Lower leg skin (tissue), 4 donors: ENCODE measurements around the gene OBSCN. TPM values are rescaled to one million over a fixed set of nuclear protein-coding genes. Genes with fewer than 3 reads are reported as not detected.
A peak's percentile ranks its signal among the peaks of the same experiment; 100 is the strongest.

Experiments
- DNase-seq, 2 donors: peaks; one replicate each; pipeline ENCODE4 v3.0.0-alpha.2; 2019; ENCODE audit warnings: low spot score in 2 of 2
- H3K4me3 ChIP-seq: fragments of 200-600 bp; sonication (generic); 2 replicates; pipeline ENCODE4 v1.5.1; 2017; ENCODE audit warnings: mild to moderate bottlenecking, low read depth; ENCODE audit not compliant: poor library complexity, severe bottlenecking
- POLR2A ChIP-seq, 2 donors: fragments of 450-650 bp; IDR thresholded peaks; one replicate each; pipeline ENCODE4 v1.6.1; 2016 to 2017; ENCODE audit warnings: antibody characterized with exemption in 2 of 2, mild to moderate bottlenecking in 1 of 2, moderate library complexity in 1 of 2
- WGBS, 2 donors: methylation state at CpG; one replicate each; pipeline ENCODE4 v1.1.5; 2018; 5-methylcytosine and 5-hydroxymethylcytosine counted together
- intact Hi-C: fragments of 100-400 bp; cut with DNase I; formaldehyde crosslinking; loops from one replicate; pipeline ENCODE4 v1.15.0; 2023; ENCODE audit warnings: low total_unique reads
- total RNA-seq, 4 donors: library from RNA; depleted of rRNA; stranded (reverse); fragments of >200 nt; gene quantifications; one replicate each; pipeline ENCODE4 v1.1.0, GENCODE V29; 2016
- TF ChIP-seq, protein P1 (sequence below), 3 donors: fragments of 450-650 bp; IDR thresholded peaks; one replicate each; pipeline ENCODE4 v1.5.1; 2016; ENCODE audit warnings: antibody characterized with exemption in 3 of 3, mild to moderate bottlenecking in 3 of 3, moderate library complexity in 2 of 3

OBSCN gene
- total RNA-seq, 4 donors from 2014 or later = 7.4 to 39.2 (median 18.5) TPM

DNA sequence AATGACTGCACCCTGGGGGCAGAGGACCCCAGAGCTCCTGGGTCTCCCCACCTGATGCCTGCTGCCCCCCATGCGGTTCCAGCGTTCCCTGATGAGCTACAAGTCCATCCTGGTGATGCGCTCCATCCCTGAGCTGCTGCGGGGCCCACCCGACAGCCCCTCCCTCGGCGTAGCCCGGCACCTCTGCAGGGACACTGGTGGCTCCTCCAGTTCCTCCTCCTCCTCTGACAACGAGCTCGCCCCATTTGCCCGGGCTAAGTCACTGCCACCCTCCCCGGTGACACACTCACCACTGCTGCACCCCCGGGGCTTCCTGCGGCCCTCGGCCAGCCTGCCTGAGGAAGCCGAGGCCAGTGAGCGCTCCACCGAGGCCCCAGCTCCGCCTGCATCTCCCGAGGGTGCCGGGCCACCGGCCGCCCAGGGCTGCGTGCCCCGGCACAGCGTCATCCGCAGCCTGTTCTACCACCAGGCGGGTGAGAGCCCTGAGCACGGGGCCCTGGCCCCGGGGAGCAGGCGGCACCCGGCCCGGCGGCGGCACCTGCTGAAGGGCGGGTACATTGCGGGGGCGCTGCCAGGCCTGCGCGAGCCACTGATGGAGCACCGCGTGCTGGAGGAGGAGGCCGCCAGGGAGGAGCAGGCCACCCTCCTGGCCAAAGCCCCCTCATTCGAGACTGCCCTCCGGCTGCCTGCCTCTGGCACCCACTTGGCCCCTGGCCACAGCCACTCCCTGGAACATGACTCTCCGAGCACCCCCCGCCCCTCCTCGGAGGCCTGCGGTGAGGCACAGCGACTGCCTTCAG is 163.3 kb downstream of the OBSCN start:
- no peak overlapping the region for H3K4me3 ChIP-seq
- no peak for TF ChIP-seq POLR2A (IDR thresholded peaks at IDR 0.05)
- TF ChIP-seq, protein P1, sequence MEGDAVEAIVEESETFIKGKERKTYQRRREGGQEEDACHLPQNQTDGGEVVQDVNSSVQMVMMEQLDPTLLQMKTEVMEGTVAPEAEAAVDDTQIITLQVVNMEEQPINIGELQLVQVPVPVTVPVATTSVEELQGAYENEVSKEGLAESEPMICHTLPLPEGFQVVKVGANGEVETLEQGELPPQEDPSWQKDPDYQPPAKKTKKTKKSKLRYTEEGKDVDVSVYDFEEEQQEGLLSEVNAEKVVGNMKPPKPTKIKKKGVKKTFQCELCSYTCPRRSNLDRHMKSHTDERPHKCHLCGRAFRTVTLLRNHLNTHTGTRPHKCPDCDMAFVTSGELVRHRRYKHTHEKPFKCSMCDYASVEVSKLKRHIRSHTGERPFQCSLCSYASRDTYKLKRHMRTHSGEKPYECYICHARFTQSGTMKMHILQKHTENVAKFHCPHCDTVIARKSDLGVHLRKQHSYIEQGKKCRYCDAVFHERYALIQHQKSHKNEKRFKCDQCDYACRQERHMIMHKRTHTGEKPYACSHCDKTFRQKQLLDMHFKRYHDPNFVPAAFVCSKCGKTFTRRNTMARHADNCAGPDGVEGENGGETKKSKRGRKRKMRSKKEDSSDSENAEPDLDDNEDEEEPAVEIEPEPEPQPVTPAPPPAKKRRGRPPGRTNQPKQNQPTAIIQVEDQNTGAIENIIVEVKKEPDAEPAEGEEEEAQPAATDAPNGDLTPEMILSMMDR (IDR thresholded peaks at IDR 0.05) = no peak
- DNase-seq = peak in 1 of 2 donors; percentile 80
- WGBS, 2 donors = 61 to 69% methylated on average over 28 to 42 of the region's 50 CpGs
- intact Hi-C loops = no loop called here

DNA sequence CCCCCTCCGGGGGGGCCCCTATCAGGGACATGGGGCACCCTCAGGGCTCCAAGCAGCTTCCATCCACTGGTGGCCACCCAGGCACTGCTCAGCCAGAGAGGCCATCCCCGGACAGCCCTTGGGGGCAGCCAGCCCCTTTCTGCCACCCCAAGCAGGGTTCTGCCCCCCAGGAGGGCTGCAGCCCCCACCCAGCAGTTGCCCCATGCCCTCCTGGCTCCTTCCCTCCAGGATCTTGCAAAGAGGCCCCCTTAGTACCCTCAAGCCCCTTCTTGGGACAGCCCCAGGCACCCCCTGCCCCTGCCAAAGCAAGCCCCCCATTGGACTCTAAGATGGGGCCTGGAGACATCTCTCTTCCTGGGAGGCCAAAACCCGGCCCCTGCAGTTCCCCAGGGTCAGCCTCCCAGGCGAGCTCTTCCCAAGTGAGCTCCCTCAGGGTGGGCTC is 163.9 kb downstream of the OBSCN start:
- intact Hi-C loops = no loop called here
- DNase-seq = peak in 1 of 2 donors; percentile 84
- no peak overlapping the region for H3K4me3 ChIP-seq
- TF ChIP-seq, protein P1 (IDR thresholded peaks at IDR 0.05) = no peak
- no peak for TF ChIP-seq POLR2A (IDR thresholded peaks at IDR 0.05)
- WGBS, 2 donors = 60 to 86% methylated on average over 3 of the region's 4 CpGs

DNA sequence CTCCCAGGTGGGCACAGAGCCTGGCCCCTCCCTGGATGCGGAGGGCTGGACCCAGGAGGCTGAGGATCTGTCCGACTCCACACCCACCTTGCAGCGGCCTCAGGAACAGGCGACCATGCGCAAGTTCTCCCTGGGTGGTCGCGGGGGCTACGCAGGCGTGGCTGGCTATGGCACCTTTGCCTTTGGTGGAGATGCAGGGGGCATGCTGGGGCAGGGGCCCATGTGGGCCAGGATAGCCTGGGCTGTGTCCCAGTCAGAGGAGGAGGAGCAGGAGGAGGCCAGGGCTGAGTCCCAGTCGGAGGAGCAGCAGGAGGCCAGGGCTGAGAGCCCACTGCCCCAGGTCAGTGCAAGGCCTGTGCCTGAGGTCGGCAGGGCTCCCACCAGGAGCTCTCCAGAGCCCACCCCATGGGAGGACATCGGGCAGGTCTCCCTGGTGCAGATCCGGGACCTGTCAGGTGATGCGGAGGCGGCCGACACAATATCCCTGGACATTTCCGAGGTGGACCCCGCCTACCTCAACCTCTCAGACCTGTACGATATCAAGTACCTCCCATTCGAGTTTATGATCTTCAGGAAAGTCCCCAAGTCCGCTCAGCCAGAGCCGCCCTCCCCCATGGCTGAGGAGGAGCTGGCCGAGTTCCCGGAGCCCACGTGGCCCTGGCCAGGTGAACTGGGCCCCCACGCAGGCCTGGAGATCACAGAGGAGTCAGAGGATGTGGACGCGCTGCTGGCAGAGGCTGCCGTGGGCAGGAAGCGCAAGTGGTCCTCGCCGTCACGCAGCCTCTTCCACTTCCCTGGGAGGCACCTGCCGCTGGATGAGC is 164.5 kb downstream of the OBSCN start:
- no peak overlapping the region for H3K4me3 ChIP-seq
- DNase-seq = peak in 1 of 2 donors; percentile 80
- WGBS, 2 donors = 56 to 63% methylated on average over 25 to 32 of the region's 34 CpGs
- intact Hi-C loops = no loop called here
- TF ChIP-seq, protein P1 (IDR thresholded peaks at IDR 0.05) = no peak
- no peak for TF ChIP-seq POLR2A (IDR thresholded peaks at IDR 0.05)

DNA sequence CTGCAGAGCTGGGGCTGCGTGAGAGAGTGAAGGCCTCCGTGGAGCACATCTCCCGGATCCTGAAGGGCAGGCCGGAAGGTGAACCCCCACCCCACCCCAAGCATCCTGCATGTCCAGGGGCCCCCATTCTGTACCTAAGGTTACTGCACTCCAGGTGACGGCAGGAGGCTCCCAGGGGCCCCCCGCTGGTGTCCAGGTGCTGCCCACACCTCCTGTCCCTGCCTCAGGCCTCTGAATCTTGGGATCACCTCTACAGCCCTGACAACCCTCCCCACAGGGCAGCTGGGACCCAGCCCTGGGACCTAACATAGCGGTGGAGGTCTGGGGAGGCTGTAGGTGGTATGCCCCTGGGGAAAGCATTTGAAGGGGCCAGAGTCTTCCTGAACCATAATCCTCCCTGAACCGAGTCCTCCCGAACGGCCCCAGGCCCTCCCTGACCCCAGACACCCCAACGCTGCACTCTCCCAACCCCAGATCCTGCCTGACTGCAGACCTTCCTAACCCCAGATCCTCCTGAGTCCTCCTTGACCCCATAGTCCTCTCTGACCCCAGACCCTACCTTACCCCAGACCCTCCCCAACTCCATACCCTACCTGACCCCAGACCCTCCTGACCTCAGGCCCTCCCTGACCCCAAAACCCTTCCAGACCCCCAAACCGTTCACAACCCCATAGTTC is 165.3 kb downstream of the OBSCN start:
- TF ChIP-seq, protein P1 (IDR thresholded peaks at IDR 0.05) = no peak
- TF ChIP-seq POLR2A (IDR thresholded peaks at IDR 0.05) = no peak
- intact Hi-C loops = no loop called here
- DNase-seq = peak in 1 of 2 donors; percentile 72
- 72 to 73% methylated on average over 12 of the region's 12 CpGs for WGBS, 2 donors
- no peak overlapping the region for H3K4me3 ChIP-seq

DNA sequence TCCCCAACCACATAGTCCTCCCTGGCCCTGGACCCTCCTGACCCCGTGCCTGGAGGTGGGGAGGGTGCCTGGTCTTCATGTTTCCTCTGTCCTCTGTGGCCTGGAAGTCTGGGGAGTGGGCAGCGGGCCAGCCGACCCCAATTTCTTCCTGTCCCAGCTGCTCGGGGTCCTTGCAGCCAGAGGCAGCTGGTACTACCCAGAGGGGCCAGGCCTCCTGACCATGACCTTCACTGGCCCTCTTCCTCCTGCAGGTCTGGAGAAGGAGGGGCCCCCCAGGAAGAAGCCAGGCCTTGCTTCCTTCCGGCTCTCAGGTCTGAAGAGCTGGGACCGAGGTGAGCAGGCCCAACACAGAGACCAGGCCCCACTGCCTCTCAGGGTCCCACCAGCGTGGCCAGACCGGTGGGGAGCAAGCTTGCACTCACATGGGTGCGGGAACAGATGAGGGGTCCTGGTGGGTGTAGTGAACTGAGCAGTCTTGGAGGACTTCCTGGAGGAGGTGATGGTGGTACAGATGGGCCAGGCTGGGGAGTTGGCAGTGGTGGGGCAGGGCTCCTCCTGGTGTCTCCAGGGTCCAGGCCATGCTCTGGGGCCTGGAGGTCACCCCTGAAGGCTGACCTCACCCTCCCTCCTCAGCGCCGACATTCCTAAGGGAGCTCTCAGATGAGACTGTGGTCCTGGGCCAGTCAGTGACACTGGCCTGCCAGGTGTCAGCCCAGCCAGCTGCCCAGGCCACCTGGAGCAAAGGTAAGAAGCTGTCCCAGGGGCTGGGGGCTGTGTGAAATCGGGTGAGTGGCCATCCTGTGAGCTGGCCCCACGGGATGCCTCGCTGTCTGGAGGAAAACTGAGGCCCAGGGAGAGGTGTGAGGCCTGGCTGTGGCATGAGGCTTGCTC is 166.1 kb downstream of the OBSCN start:
- intact Hi-C loops = no loop called here
- no peak for TF ChIP-seq POLR2A (IDR thresholded peaks at IDR 0.05)
- TF ChIP-seq, protein P1 (IDR thresholded peaks at IDR 0.05) = no peak
- DNase-seq = peak in 1 of 2 donors; percentile 81
- WGBS, 2 donors = 86 to 90% methylated on average over 14 of the region's 14 CpGs
- no peak overlapping the region for H3K4me3 ChIP-seq
